ENCODE results near the gene ELP1.

- TF ChIP-seq EP300 (IDR thresholded peaks at IDR 0.05) (no peak), POLR2A (IDR thresholded peaks at IDR 0.05) (no peak), CTCF (IDR thresholded peaks at IDR 0.05) (no peak)
These were observed 59.7 kb downstream of the ELP1 start for GRCh38 chr9:108874058-108874788.
